Measurements from ENCODE around the gene RAB6B. TPM values are rescaled to one million over a fixed set of nuclear protein-coding genes. Genes with fewer than 3 reads are reported as not detected.

RAB6B gene
- polyA plus RNA-seq, 1 donor from 2014 or later: 57.5 TPM

GRCh38 chr3:133901083-133901482 is 5.4 kb upstream of the RAB6B start:
- Histone ChIP-seq H3K4me3 (ENCODE audit: low read length) (no peak overlapping the region), H3K9me3 (ENCODE audit: low read length) (no peaks in the 10 kb centered on the region), H2AFZ (ENCODE audit: low read depth, low read length) (no peak overlapping the region), H3K9ac (ENCODE audit: low read length) (no peak overlapping the region), H4K20me1 (ENCODE audit: insufficient read depth) (no peaks in the 10 kb centered on the region), H3K9me2 (ENCODE audit: insufficient read depth, low read length) (no peaks in the 10 kb centered on the region), H3K27ac (ENCODE audit: low read length) (no peak overlapping the region), H3F3A (ENCODE audit: insufficient read depth, low read length, poor library complexity, severe bottlenecking) (no peaks in the 10 kb centered on the region), H3K79me2 (replicated peaks; ENCODE audit: insufficient read depth, low read length) (no peaks in the 10 kb centered on the region), H3K27me3 (ENCODE audit: insufficient read depth, low read depth, low read length) (no peaks in the 10 kb centered on the region), H3K4me2 (ENCODE audit: low read length) (no peak overlapping the region), H3K36me3 (ENCODE audit: insufficient read depth, low read length) (no peaks in the 10 kb centered on the region)
- no peak for TF ChIP-seq EP300 (conservative IDR thresholded peaks at IDR 0.05; ENCODE audit: poor library complexity, severe bottlenecking)
- no peak for TF ChIP-seq POLR2AphosphoS5 (IDR thresholded peaks at IDR 0.05)
- TF ChIP-seq SMC3 (conservative IDR thresholded peaks at IDR 0.05; ENCODE audit: poor library complexity): no peak
- no peak for TF ChIP-seq TAF1 (IDR thresholded peaks at IDR 0.05; ENCODE audit: low read depth)
- TF ChIP-seq RAD21 (conservative IDR thresholded peaks at IDR 0.05): no peak
- TF ChIP-seq CTCF (IDR thresholded peaks at IDR 0.05; ENCODE audit: poor library complexity, severe bottlenecking): no peak
- TF ChIP-seq EZH2 (IDR thresholded peaks at IDR 0.05; ENCODE audit: borderline replicate concordance, insufficient read depth, low read length, poor library complexity, severe bottlenecking): no peak
- TF ChIP-seq MXI1 (conservative IDR thresholded peaks at IDR 0.05; ENCODE audit: poor library complexity, severe bottlenecking): no peak
- TF ChIP-seq REST (IDR thresholded peaks at IDR 0.05; ENCODE audit: borderline replicate concordance): no peak

- Histone ChIP-seq H3K36me3 (ENCODE audit: insufficient read depth, low read length) (no peaks in the 10 kb centered on the region), H3K9ac (ENCODE audit: low read length) (no peak overlapping the region), H4K20me1 (ENCODE audit: insufficient read depth) (no peaks in the 10 kb centered on the region), H3K4me3 (ENCODE audit: low read length) (no peak overlapping the region), H2AFZ (ENCODE audit: low read depth, low read length) (no peak overlapping the region), H3F3A (ENCODE audit: insufficient read depth, low read length, poor library complexity, severe bottlenecking) (no peaks in the 10 kb centered on the region), H3K27me3 (ENCODE audit: insufficient read depth, low read depth, low read length) (no peaks in the 10 kb centered on the region), H3K79me2 (replicated peaks; ENCODE audit: insufficient read depth, low read length) (peaks cover 9% of the 10 kb centered on the region), H3K4me2 (ENCODE audit: low read length) (no peak overlapping the region), H3K9me2 (ENCODE audit: insufficient read depth, low read length) (no peaks in the 10 kb centered on the region), H3K27ac (ENCODE audit: low read length) (no peak overlapping the region), H3K9me3 (ENCODE audit: low read length) (no peaks in the 10 kb centered on the region)
- TF ChIP-seq EP300 (conservative IDR thresholded peaks at IDR 0.05; ENCODE audit: poor library complexity, severe bottlenecking) (no peak), REST (IDR thresholded peaks at IDR 0.05; ENCODE audit: borderline replicate concordance) (no peak), MXI1 (conservative IDR thresholded peaks at IDR 0.05; ENCODE audit: poor library complexity, severe bottlenecking) (no peak), EZH2 (IDR thresholded peaks at IDR 0.05; ENCODE audit: borderline replicate concordance, insufficient read depth, low read length, poor library complexity, severe bottlenecking) (no peak)
Measured at GRCh38 chr3:133899311-133899710, 3.6 kb upstream of the RAB6B start.
